Measurements from ENCODE around the gene IKZF3. TPM values are rescaled to one million over a fixed set of nuclear protein-coding genes. Genes with fewer than 3 reads are reported as not detected.

IKZF3 gene
- total RNA-seq, 1 donor from 2014 or later, result 15.9 TPM

DNA sequence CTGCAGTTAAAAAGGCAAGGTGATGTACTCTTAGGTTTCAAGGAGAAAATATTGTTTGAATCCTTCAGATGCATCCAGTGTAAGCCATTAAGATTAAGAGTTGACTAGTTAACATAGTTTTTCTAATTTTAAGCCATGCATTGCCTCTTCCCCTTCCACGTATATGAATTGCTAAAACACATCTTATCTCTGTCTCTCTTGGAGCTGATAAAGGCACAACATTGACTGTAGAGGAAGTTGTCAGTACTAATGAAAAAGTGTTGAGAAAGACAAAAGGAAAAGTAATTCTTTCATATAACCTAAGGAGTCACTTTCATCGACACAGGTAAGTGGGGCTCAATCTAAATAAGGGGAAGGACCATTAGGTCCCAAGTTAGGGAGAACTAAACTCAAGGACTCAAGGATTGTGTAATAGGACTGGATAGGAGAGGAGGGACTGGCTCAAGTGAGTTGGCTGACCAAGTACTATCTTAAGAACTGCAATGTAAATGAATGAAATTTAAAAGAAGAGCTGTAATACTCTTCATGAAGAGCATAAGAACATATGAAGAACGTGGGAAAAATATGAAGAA, 70.7 kb downstream of the IKZF3 start:
- peaks cover 47% of the 10 kb centered on the region for H3K4me1 Mint-ChIP-seq
- H3K36me3 Mint-ChIP-seq (ENCODE audit: low read depth), result peaks cover 21% of the 10 kb centered on the region
- no peaks in the 10 kb centered on the region for H3K27me3 Mint-ChIP-seq
- H3K9me3 Mint-ChIP-seq, result peaks cover 3% of the 10 kb centered on the region
- peak overlapping the region; percentile 43 for H3K27ac Mint-ChIP-seq
- intact Hi-C loops (cut with micrococcal nuclease), result loop anchor here (5.0 kb wide), 2 partner anchors 36 to 134 kb away; partner anchors contain the start of genes LRRC3C and ORMDL3
- peak overlapping the region; percentile 76 for H3K4me3 Mint-ChIP-seq
- DNase-seq, result peak; percentile 55

DNA sequence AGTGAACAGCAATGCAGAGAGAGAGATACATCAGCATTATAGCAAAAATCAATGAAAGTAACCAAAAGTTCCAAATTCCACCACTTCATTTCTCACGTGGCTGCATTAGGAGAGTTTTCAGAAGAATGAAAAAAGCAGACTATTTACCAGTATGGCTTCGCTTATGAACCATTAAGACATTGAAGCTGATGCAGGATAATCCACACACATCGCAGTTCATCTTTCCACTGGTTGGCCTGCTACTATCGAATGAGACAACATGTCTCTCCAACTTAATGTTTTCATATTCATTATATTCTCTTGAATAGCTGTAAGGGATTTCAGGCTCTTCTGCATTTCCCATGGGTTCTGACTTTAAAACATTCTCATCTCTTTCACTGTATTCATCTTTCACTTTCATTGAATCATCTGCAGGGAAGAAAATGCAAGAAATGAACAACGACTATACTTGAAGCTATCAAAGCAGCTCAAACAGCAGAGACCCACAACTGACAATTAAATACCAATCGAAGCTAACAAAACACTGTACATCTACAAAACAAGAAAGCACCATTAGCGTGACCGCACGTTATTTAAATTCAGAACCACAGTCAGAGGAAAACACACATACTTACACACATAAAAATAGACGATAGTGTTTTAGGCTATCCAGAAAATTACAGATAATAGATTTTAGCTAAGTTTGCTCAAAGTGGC, 71.4 kb downstream of the IKZF3 start:
- Mint-ChIP-seq H3K27ac (peak overlapping the region; percentile 79), H3K27me3 (no peaks in the 10 kb centered on the region), H3K36me3 (ENCODE audit: low read depth) (peaks cover 26% of the 10 kb centered on the region), H3K4me1 (peaks cover 43% of the 10 kb centered on the region), H3K4me3 (peak overlapping the region; percentile 76), H3K9me3 (peaks cover 3% of the 10 kb centered on the region)
- intact Hi-C loops (cut with micrococcal nuclease), result loop anchor here (1.0 to 5.0 kb wide), 3 partner anchors 8 to 135 kb away; partner anchors contain the start of genes LRRC3C and ORMDL3
- DNase-seq, result peak; percentile 57

DNA sequence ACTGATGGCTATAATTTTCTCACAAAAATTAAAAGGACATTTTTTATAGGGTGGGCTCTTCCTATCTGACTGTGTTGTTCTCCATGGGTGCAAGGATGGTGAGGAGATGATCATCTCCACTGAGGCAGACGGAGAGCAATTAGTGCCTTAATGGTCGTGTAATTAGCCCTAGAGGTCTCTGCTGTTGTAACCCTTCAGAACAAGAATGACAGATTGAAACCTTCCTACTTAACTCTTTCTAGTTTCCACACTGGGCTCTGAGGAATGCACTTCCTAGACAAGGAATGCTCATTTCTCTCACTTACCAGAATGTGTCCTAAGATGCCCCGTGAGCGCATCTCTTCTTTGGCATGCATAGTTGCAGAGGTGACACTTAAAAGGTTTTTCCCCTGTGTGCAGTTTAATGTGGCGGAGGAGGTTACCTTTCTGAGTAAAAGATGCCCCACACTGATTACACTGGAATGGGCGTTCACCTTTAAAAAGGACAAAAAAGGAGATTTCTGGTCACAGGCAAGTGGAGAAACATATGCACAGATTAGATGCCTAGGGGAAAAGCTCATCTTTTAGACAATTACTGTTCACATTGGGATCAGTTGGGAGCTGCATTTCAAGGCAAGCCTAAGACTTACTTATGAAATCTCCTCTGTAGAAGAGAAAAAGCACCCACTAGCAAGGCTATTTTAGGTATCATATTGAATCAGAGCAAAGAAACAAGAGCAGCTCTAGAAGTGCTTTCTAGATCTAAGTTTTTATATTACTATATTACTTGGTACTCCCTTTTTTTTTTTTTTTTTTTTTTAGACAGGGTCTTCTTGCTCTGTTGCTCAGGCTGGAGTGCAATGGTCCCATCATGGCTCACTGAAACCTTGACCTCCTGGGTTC, 72.8 kb downstream of the IKZF3 start:
- H3K9me3 Mint-ChIP-seq, result peaks cover 2% of the 10 kb centered on the region
- peak overlapping the region; percentile 73 for H3K27ac Mint-ChIP-seq
- H3K4me1 Mint-ChIP-seq, result peaks cover 40% of the 10 kb centered on the region

DNA sequence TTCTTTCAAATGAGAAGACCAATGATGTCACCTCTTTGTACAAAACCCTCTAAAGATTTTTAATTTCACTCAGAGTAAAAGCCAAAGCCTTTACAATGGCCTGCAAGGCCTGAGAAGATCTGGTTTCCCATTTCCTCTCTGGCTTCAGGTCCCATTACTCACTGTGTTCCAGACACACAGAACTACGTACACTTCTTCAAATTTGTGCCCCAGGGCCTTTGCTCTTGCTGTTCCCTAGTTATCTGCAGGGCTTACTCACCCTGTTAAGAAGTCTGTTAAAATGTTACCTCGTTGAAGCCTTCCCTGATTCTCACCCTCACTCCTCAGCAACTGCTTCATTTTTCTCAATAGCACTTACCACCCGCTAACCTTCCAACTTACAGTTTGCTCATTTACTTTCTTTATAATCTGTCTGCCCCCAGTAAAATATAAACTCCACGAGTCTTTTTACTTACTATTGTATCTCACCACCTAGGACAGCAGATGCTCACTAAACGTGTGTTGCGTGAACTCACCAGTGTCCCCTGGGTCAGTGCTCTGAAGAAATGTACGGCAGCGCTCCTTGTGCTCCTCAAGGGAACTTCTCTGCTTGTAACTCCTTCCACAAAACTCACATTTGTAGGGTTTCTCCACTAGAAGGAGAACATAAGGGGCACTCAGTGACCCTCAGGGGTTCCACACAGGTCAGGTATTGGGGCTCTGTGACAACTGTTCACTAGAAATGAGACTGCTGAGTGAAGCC, 76.2 kb downstream of the IKZF3 start:
- no peaks in the 10 kb centered on the region for H3K27me3 Mint-ChIP-seq
- H3K9me3 Mint-ChIP-seq, result no peaks in the 10 kb centered on the region
- no peak overlapping the region for H3K4me3 Mint-ChIP-seq
- no peak overlapping the region for H3K27ac Mint-ChIP-seq
- peaks cover 19% of the 10 kb centered on the region for H3K4me1 Mint-ChIP-seq
- intact Hi-C loops (cut with micrococcal nuclease), result no loop called here
- peaks cover 45% of the 10 kb centered on the region for H3K36me3 Mint-ChIP-seq (ENCODE audit: low read depth)
- no peak for DNase-seq

More for the DNA sequence above, 72.8 kb downstream of the IKZF3 start:
- Mint-ChIP-seq H3K4me3 (peak overlapping the region; percentile 67), H3K36me3 (ENCODE audit: low read depth) (peaks cover 34% of the 10 kb centered on the region), H3K27me3 (no peaks in the 10 kb centered on the region)
- intact Hi-C loops (cut with micrococcal nuclease), result loop anchor here (1.0 to 5.0 kb wide), 4 partner anchors 21 to 136 kb away; partner anchors contain the start of genes LRRC3C and ORMDL3
- DNase-seq, result peak; percentile 84

DNA sequence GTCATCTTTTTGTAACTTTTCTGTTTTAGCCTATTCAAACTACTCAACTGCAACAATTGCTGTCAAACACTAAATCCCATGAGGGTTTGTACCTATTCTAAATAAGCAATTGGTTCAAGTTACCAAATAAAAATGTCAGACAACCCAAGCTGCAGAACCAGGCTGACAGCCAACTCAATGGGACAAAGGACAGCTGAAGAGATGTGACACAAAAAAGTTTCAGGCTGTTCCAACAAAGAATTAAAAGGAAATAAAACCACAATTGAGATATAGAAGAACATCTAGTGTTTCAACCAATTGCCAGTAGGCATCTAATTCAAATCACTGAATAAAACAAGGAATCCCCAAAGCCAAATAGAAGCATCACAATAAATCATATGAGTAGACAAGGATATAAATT, 77.1 kb downstream of the IKZF3 start:
- intact Hi-C loops (cut with micrococcal nuclease), result no loop called here
- Mint-ChIP-seq H3K4me1 (peaks cover 14% of the 10 kb centered on the region), H3K9me3 (no peaks in the 10 kb centered on the region), H3K27me3 (no peaks in the 10 kb centered on the region), H3K36me3 (ENCODE audit: low read depth) (peaks cover 39% of the 10 kb centered on the region), H3K27ac (no peak overlapping the region), H3K4me3 (no peak overlapping the region)
- no peak for DNase-seq

DNA sequence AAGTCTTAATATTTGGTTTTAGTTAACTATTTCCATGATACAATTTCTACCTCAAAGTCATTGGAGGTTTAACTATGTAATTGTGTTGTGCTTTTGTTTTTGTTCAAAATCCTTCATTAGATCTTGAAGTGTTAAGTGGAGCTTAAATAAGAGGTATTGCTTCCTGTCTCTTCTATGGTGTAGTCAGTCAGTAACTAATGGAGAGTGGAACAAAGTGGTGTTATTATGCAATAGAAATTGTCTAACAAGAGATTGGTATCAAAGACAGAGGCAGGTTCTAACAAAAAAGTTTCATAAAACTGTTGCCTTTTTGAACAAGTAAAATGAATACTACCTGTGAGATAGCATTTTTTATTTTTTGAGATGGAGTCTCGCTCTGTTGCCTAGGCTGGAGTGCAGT, 81.1 kb downstream of the IKZF3 start:
- H3K4me1 Mint-ChIP-seq, result peaks cover 18% of the 10 kb centered on the region
- H3K27ac Mint-ChIP-seq, result no peak overlapping the region
- H3K4me3 Mint-ChIP-seq, result no peak overlapping the region
- no peaks in the 10 kb centered on the region for H3K9me3 Mint-ChIP-seq
- H3K36me3 Mint-ChIP-seq (ENCODE audit: low read depth), result peaks cover 27% of the 10 kb centered on the region
- no peak for DNase-seq
- H3K27me3 Mint-ChIP-seq, result no peaks in the 10 kb centered on the region
- intact Hi-C loops (cut with micrococcal nuclease), result no loop called here

DNA sequence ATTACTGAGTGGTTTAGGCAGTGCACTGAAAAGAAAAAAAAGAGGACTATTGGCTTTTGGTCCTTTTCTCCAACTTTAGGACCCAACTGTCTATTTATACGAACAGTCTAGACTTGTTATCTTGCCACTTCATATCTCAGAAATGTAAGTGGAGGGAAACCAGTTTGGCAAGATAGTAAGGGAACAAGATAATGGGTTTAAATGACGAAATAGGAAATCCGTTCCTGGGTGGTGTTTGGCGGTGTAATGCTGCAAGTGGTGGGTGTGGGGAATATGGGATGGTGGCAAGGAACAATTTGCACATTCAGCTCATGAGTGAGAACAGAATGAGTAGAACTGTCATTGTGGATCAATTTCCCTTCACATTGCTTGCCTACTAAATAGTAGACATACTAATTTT, 81.6 kb downstream of the IKZF3 start:
- no peak for DNase-seq
- H3K4me1 Mint-ChIP-seq, result peaks cover 23% of the 10 kb centered on the region
- no peak overlapping the region for H3K27ac Mint-ChIP-seq
- intact Hi-C loops (cut with micrococcal nuclease), result no loop called here
- no peaks in the 10 kb centered on the region for H3K9me3 Mint-ChIP-seq
- H3K4me3 Mint-ChIP-seq, result no peak overlapping the region
- H3K27me3 Mint-ChIP-seq, result no peaks in the 10 kb centered on the region
- peaks cover 26% of the 10 kb centered on the region for H3K36me3 Mint-ChIP-seq (ENCODE audit: low read depth)

DNA sequence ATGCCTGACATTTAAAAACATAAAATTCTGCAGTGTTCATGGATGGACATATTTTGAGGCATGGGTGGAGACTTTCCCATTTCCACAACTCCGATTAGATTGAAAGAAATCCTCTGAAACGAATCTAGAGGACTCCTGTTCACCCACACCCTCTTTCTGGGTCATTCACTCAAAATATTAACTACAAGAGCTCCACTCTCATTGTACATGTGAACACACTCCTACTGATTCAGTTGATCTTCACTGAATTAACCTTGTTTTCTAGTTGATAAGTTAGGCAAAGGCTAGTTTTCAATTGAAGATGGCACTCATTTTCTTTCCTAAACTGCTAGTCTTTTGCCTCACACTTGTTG, 82.3 kb downstream of the IKZF3 start:
- Mint-ChIP-seq H3K4me1 (peaks cover 29% of the 10 kb centered on the region), H3K36me3 (ENCODE audit: low read depth) (peaks cover 21% of the 10 kb centered on the region), H3K27ac (no peak overlapping the region), H3K4me3 (no peak overlapping the region), H3K9me3 (no peaks in the 10 kb centered on the region), H3K27me3 (no peaks in the 10 kb centered on the region)
- intact Hi-C loops (cut with micrococcal nuclease), result no loop called here
- no peak for DNase-seq

DNA sequence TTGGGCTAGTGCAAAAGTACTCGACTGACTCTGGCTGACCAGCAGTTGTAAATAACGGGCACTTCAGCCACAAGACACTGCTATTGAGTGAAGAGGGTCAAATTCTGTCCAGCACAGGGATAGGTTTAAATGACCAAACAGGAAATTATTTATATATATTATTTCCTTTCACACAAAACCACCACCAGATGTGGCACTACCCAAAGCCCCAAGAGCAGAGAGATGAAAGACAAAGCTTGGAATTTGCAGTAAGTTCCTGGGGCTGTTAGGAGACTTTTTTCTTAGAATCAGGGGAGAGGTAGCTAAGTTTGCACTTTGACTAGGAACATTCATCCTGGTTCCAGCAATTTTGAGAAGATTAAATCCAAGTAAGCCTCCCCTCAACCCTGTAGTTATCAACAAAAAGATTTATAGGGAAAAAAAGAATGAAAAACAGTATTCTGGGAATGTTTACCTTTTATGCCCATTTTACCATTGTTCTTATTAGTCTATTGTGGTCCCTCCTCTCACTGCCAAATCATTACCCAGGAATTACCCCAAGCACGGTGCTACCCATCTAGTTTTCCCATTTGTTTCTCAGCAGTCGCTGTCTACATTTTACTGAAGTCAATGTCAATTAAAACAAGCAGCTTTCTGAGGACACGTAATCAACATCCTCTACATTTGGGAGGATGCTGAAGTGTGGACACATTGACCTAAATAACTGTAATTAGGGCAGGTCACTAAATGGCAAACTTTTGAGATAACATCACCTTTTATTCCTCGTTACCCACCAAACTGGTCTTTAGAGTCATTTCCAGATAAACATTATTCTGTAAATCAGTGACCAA, 82.9 kb downstream of the IKZF3 start:
- H3K4me1 Mint-ChIP-seq, result peaks cover 35% of the 10 kb centered on the region
- no peak for DNase-seq
- intact Hi-C loops (cut with micrococcal nuclease), result no loop called here
- no peak overlapping the region for H3K4me3 Mint-ChIP-seq
- no peaks in the 10 kb centered on the region for H3K9me3 Mint-ChIP-seq
- peaks cover 20% of the 10 kb centered on the region for H3K36me3 Mint-ChIP-seq (ENCODE audit: low read depth)
- H3K27me3 Mint-ChIP-seq, result no peaks in the 10 kb centered on the region
- no peak overlapping the region for H3K27ac Mint-ChIP-seq

DNA sequence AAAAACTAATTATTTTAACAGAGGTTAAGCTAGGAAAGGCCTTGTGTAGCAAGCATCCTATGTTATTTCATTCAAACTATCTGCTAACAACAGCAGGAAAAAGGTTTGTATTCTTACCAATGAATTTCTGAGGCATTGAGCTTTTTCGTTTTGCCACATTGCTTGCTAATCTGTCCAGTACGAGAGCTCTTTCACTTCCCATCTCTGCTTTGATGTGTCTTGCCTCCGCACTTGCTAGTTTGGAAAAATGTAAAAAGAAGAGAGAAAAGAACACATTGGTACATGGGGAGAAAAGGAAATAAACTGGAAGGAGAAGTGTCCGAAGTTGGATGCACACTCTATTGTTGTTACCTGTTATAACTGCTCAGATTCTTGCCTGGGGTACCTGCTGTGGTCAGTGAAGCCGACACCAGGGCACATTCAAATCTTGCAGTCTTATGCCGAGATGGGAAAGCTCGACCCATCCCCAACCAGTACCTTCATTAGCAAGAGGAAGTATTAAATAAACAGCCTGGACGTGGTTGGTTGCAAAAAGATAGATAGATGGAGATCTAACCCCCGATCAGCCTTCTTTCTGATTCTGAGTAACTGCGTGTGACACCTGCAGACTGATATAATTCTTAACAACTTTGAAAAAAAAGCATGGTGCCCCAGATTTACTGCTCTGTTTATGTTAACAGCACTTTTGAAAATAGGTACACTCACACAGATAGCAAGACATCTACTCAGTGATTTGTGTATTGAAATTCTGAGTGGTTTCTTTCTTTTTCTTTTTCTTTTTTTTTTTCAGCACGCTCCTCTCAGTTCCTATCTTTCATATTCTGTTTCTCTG, 86.4 kb downstream of the IKZF3 start:
- Mint-ChIP-seq H3K36me3 (ENCODE audit: low read depth) (peaks cover 22% of the 10 kb centered on the region), H3K9me3 (no peaks in the 10 kb centered on the region), H3K4me1 (peaks cover 51% of the 10 kb centered on the region), H3K27ac (peak overlapping the region; percentile 76), H3K4me3 (peak overlapping the region; percentile 87), H3K27me3 (no peaks in the 10 kb centered on the region)
- peak; percentile 62 for DNase-seq
- intact Hi-C loops (cut with micrococcal nuclease), result no loop called here

DNA sequence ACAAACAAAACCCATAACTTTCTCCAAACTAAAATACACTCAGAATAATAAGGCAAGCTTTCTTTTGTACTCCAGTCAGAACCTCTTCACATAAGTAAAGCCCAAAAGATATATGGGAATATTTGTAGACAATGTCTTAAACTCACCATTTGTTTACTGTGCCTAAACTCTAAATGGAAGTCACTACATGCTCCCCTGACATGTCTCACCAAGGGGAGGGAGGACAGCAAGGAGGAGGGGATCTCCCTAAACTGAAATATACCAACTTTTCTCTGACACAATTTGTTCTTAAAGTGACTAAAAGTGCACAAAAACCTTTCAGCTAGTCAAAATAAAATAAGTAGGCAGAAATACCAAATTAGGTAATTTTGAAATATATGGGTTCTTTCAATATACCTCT, 87.9 kb downstream of the IKZF3 start:
- no peaks in the 10 kb centered on the region for H3K27me3 Mint-ChIP-seq
- peak overlapping the region; percentile 34 for H3K27ac Mint-ChIP-seq
- no peaks in the 10 kb centered on the region for H3K9me3 Mint-ChIP-seq
- peaks cover 55% of the 10 kb centered on the region for H3K4me1 Mint-ChIP-seq
- H3K4me3 Mint-ChIP-seq, result peak overlapping the region; percentile 64
- intact Hi-C loops (cut with micrococcal nuclease), result no loop called here
- H3K36me3 Mint-ChIP-seq (ENCODE audit: low read depth), result peaks cover 32% of the 10 kb centered on the region
- DNase-seq, result no peak

DNA sequence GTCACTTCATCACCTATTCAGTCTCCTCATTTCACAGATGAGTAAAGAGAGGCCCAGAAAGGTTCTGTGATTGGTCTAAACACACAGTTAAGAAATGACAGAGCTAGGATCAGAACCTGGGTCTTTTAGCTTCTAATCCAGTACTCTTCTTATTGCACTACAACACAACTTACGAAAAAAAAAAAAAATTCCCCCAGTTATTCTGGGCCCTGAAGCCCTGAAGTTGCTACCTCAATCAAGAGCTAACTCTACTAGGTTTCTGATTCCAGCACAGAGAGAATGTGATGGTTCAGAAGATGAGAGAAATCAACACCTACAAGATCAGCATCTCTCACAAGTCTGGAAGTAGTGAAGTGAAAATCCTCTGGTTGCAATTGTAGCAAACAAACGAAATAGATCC, 89.1 kb downstream of the IKZF3 start:
- intact Hi-C loops (cut with micrococcal nuclease), result no loop called here
- Mint-ChIP-seq H3K27ac (no peak overlapping the region), H3K9me3 (no peaks in the 10 kb centered on the region), H3K4me3 (no peak overlapping the region), H3K27me3 (no peaks in the 10 kb centered on the region), H3K36me3 (ENCODE audit: low read depth) (peaks cover 31% of the 10 kb centered on the region), H3K4me1 (peaks cover 62% of the 10 kb centered on the region)
- no peak for DNase-seq
